B cell (primary cell): Measurements from ENCODE around the gene FGD1. TPM values are rescaled to one million over a fixed set of nuclear protein-coding genes. Genes with fewer than 3 reads are reported as not detected.

ENCODE experiments used
- ATAC-seq: fragments of 200-7000 bp; cut with Tn5 transposase; one replicate; pipeline ENCODE4 v1.10.0; 2021; ENCODE audit warnings: low read depth, mild to moderate bottlenecking, moderate number of reproducible peaks, moderate library complexity
- CTCF ChIA-PET: fragments of 350-600 bp; sonication (Branson Sonifier 250); formaldehyde crosslinking; loops from one replicate; lab custom pipeline; 2021; ENCODE audit warnings: antibody characterized with exemption, inconsistent platforms; lab: Charles Lee
- POLR2A ChIA-PET: fragments of 350-600 bp; sonication (Branson Sonifier 250); formaldehyde crosslinking; loops from one replicate; lab custom pipeline; 2021; ENCODE audit warnings: antibody characterized with exemption; lab: Charles Lee
- DNase-seq: peaks from one replicate; pipeline ENCODE4 v3.0.0; 2013
- H2AFZ ChIP-seq: 2 replicates; pipeline ENCODE4 v1.6.1; 2012; ENCODE audit warnings: mild to moderate bottlenecking, low read depth, low read length; ENCODE audit not compliant: insufficient read depth, poor library complexity, severe bottlenecking
- H3K27ac ChIP-seq, 2 donors: 1 replicate in 1 of 2; 2 replicates in 1 of 2; pipeline ENCODE4 v1.5.1; 2012 to 2013; ENCODE audit warnings: low read length in 2 of 2, mild to moderate bottlenecking in 2 of 2, moderate library complexity in 1 of 2
- H3K27me3 ChIP-seq, 4 experiments: fragments of 200-600 bp in 1 of 4; sonication (generic) in 1 of 4; replicated peaks in 1 of 4; 1 replicate in 2 of 4; 2 replicates in 2 of 4; pipeline versions ENCODE4 v1.6.1 to v1.7.0; 2013 to 2016; ENCODE audit warnings: low read length in 3 of 4, mild to moderate bottlenecking in 2 of 4, mixed read lengths in 1 of 4, moderate library complexity in 1 of 4; ENCODE audit not compliant: insufficient read depth in 4 of 4, control insufficient read depth in 3 of 4; ENCODE audit errors: control extremely low read depth in 1 of 4
- H3K36me3 ChIP-seq, 2 experiments: replicated peaks in 1 of 2; 1 replicate in 1 of 2; 2 replicates in 1 of 2; pipeline versions ENCODE4 v1.6.1 to v1.7.1; 2013; ENCODE audit warnings: low read length in 1 of 2; ENCODE audit not compliant: insufficient read depth in 2 of 2, control insufficient read depth in 1 of 2; ENCODE audit errors: control extremely low read depth in 1 of 2, extremely low read depth in 1 of 2
- H3K4me1 ChIP-seq, 2 donors: fragments of 200-600 bp in 1 of 2; sonication (generic) in 1 of 2; 1 replicate in 1 of 2; 2 replicates in 1 of 2; pipeline versions ENCODE4 v1.5.1 to v1.6.1; 2013 to 2017; ENCODE audit warnings: low read length in 2 of 2; ENCODE audit not compliant: control insufficient read depth in 2 of 2, insufficient read depth in 2 of 2
- H3K4me2 ChIP-seq: replicated peaks from 2 replicates; pipeline ENCODE3; 2012; ENCODE audit warnings: mild to moderate bottlenecking, low read depth, low read length; ENCODE audit not compliant: poor library complexity, severe bottlenecking
- H3K4me3 ChIP-seq, 5 experiments: fragments of 200-600 bp in 1 of 5; sonication (generic) in 1 of 5; 1 replicate in 3 of 5; 2 replicates in 2 of 5; pipeline versions ENCODE4 v1.5.1 to v1.7.0; 2011 to 2016; ENCODE audit warnings: low read length in 4 of 5, mild to moderate bottlenecking in 4 of 5, low read depth in 2 of 5, control low read depth in 1 of 5, moderate library complexity in 1 of 5; ENCODE audit not compliant: insufficient read depth in 1 of 5; ENCODE audit errors: control extremely low read depth in 1 of 5, extremely low read depth in 1 of 5
- H3K79me2 ChIP-seq: fragments of 200-600 bp; sonication (generic); one replicate; pipeline ENCODE4 v1.6.0; 2016; ENCODE audit warnings: low read length; ENCODE audit not compliant: control insufficient read depth, insufficient read depth
- H3K9ac ChIP-seq: fragments of 200-600 bp; sonication (generic); 2 replicates; pipeline ENCODE4 v1.6.1; 2017; ENCODE audit warnings: mild to moderate bottlenecking, low read length, moderate library complexity
- H3K9me3 ChIP-seq, 3 donors: one replicate each; pipeline versions ENCODE4 v1.6.1 to v1.7.1; 2013; ENCODE audit warnings: low read length in 2 of 3; ENCODE audit not compliant: control insufficient read depth in 2 of 3, insufficient read depth in 1 of 3; ENCODE audit errors: control extremely low read depth in 1 of 3
- H4K20me1 ChIP-seq: 2 replicates; pipeline ENCODE4 v1.6.0; 2012; ENCODE audit warnings: mild to moderate bottlenecking, low read length; ENCODE audit not compliant: insufficient read depth, control insufficient read depth, poor library complexity, severe bottlenecking
- H3K27ac Mint-ChIP-seq: one replicate; pipeline ENCODE4 v1.8.0; 2021; ENCODE audit warnings: mixed read lengths
- H3K27me3 Mint-ChIP-seq: one replicate; pipeline ENCODE4 v1.8.0; 2021; ENCODE audit warnings: mixed read lengths
- H3K4me1 Mint-ChIP-seq: one replicate; pipeline ENCODE4 v1.8.0; 2021; ENCODE audit warnings: mixed read lengths
- H3K4me3 Mint-ChIP-seq: one replicate; pipeline ENCODE4 v1.8.0; 2021; ENCODE audit warnings: mixed read lengths
- H3K9me3 Mint-ChIP-seq: one replicate; pipeline ENCODE4 v1.8.0; 2022; ENCODE audit warnings: mixed read lengths; ENCODE audit not compliant: insufficient read depth
- CTCF ChIP-seq: fragments of 200-600 bp; IDR thresholded peaks from one replicate; pipeline ENCODE4 v1.8.0; 2022; ENCODE audit warnings: antibody characterized with exemption, mild to moderate bottlenecking
- EZH2 ChIP-seq: IDR thresholded peaks from 2 replicates; pipeline ENCODE4 v1.6.1; 2012; ENCODE audit warnings: borderline replicate concordance, low read depth, mild to moderate bottlenecking, moderate library complexity, low read length; ENCODE audit not compliant: insufficient read depth, poor library complexity, severe bottlenecking
- WGBS: methylation state at CpG from one replicate; pipeline ENCODE4 v1.1.5; 2013; ENCODE audit warnings: missing lambda C conversion rate; ENCODE audit not compliant: insufficient coverage; 5-methylcytosine and 5-hydroxymethylcytosine counted together
- intact Hi-C: fragments of 100-400 bp; cut with micrococcal nuclease; formaldehyde crosslinking; loops from one replicate; pipeline ENCODE4 v1.10.0; 2022
- polyA plus RNA-seq: library from polyadenylated mRNA; depleted of rRNA; stranded (reverse); fragments of >200 nt; gene quantifications from 2 replicates; pipeline ENCODE4 v1.2.3, GENCODE V29; 2012
- total RNA-seq, 2 donors: library from RNA; stranded (reverse); fragments of 120-200 nt in 1 of 2; gene quantifications; 1 replicate in 1 of 2; 2 replicates in 1 of 2; pipeline versions ENCODE4 v1.2.3 to v1.2.4, GENCODE V29; 2013 to 2022

FGD1 gene
- total and polyA plus RNA-seq, 2 donors (not counting 1 experiment from before 2014, with no cell fraction given) = 0.20 TPM; not detected in 1

- Histone ChIP-seq H3K27me3 (no peaks in the 10 kb centered on the region), H3K9me3 (no peaks in the 10 kb centered on the region), H3K36me3 (no peaks in the 10 kb centered on the region), H3K4me3 (no peak overlapping the region), H3K27ac (no peak overlapping the region), H3K4me1 (no peaks in the 10 kb centered on the region), H3K4me2 (no peak overlapping the region), H2AFZ (no peak overlapping the region), H3K79me2 (no peaks in the 10 kb centered on the region), H4K20me1 (no peaks in the 10 kb centered on the region), H3K9ac (no peak overlapping the region)
- H3K4me1 Mint-ChIP-seq = peaks cover 2% of the 10 kb centered on the region
- intact Hi-C loops = no loop called here
- WGBS = no CpG with 5 or more reads among the region's 2 CpGs
- H3K4me3 Mint-ChIP-seq = no peak overlapping the region
- H3K9me3 Mint-ChIP-seq = no peaks in the 10 kb centered on the region
- no peak overlapping the region for H3K27ac Mint-ChIP-seq
- POLR2A ChIA-PET = no interaction called here
- TF ChIP-seq CTCF (no peak), EZH2 (no peak)
- ATAC-seq (no peak), DNase-seq (no peak)
- peaks cover 8% of the 10 kb centered on the region for H3K27me3 Mint-ChIP-seq
- CTCF ChIA-PET = interaction anchor here (0.6 kb wide), 1 partner anchor 37 kb away, joined by 3 read pairs; no protein-coding TSS in a partner anchor
Measured at GRCh38 chrX:54407266-54407665, 88.8 kb downstream of the FGD1 start.

- Histone ChIP-seq H3K9me3 (no peaks in the 10 kb centered on the region), H3K36me3 (no peaks in the 10 kb centered on the region), H2AFZ (no peak overlapping the region), H3K79me2 (no peaks in the 10 kb centered on the region), H3K4me2 (no peak overlapping the region), H3K4me3 (no peak overlapping the region), H4K20me1 (no peaks in the 10 kb centered on the region), H3K4me1 (no peaks in the 10 kb centered on the region), H3K9ac (no peak overlapping the region), H3K27me3 (no peaks in the 10 kb centered on the region), H3K27ac (no peak overlapping the region)
- ChIA-PET CTCF (no interaction called here), POLR2A (no interaction called here)
- ATAC-seq = no peak
- WGBS = no CpG with 5 or more reads among the region's 1 CpG
- H3K4me1 Mint-ChIP-seq = no peaks in the 10 kb centered on the region
- H3K27ac Mint-ChIP-seq = no peak overlapping the region
- TF ChIP-seq EZH2 = no peak
- no peak for DNase-seq
- H3K27me3 Mint-ChIP-seq = no peaks in the 10 kb centered on the region
- intact Hi-C loops = no loop called here
- H3K4me3 Mint-ChIP-seq = no peak overlapping the region
- no peaks in the 10 kb centered on the region for H3K9me3 Mint-ChIP-seq
Measured at GRCh38 chrX:54397113-54397512, 98.9 kb downstream of the FGD1 start.

Other genes starting within 250 kb of the FGD1 start
- 1.2 and 1.8 TPM in 2 replicates for gene WNK3, start 138.2 kb downstream of the FGD1 start, total RNA-seq
- 0.07 and 0.12 TPM in 2 replicates for gene WNK3, start 138.2 kb downstream of the FGD1 start, polyA plus RNA-seq
- 38.3 and 41.4 TPM in 2 replicates for gene TSR2, start 55.8 kb downstream of the FGD1 start, total RNA-seq
- 13.7 and 19.5 TPM in 2 replicates for gene TSR2, start 55.8 kb downstream of the FGD1 start, polyA plus RNA-seq
- 47.2 and 52.4 TPM in 2 replicates for gene GNL3L, start 34.0 kb upstream of the FGD1 start, total RNA-seq
- 14.5 and 15.5 TPM in 2 replicates for gene GNL3L, start 34.0 kb upstream of the FGD1 start, polyA plus RNA-seq